ENCODE data around the gene ARFIP2.

Gene ARFIP2

DNA sequence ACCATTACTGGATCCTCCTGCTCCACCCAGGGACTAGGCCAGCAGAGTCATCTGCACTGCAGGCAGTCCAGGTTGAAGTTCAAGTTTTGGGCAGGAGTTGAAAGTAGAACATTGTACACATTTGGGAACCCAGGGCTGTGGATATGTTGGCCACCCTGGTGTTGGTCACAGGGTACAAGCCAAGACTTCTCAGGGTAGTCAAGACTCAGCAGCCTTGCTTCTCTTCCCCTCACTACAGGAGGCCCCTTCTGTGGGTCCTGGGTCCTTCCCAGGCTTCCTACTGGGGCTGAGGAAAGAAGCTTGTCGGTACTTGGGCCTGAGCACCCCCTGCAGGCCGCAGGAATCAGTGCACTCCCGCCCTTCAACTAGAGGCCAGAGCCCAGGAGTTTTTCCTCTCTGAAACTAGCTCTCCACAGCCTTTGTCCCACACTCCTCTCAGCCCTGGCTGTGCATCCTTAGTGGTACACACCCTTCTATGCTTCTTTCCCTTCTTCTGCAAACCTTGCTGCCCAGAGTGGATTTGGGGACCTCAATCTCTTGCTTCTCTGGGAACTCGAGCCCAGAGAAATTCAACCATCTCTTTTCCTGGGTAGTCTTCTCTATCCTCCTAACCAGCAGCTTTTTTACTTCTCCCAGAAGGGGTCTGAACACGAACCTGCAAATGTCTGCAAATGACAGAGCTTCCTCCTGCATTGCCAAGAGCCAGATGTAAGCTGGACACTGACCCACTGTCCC, 37.7 kb downstream of the ARFIP2 start:
- DNase-seq (ENCODE audit: low read depth in 2 of 2), result peak in 1 of 2 donors; percentile 13

DNA sequence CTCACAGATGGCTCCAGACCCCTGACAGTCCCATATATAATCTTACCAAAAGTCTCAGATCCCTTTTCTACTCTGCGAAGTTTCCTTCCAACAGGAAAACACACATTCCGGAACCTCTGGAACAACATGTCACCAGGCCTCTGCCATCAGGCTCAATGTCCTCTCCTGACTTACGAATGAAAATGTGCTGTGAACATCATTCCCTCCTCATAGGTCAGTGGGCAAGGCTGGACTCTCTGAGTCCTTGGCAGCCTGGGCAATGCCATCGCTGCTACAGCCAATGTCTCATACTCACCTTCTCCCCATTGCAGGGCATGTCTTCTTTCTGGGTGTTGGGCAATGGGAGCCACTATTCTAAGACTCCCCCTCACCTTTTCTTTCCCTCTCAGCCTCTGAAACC, 38.7 kb downstream of the ARFIP2 start:
- no peak for DNase-seq (ENCODE audit: low read depth in 2 of 2)

DNA sequence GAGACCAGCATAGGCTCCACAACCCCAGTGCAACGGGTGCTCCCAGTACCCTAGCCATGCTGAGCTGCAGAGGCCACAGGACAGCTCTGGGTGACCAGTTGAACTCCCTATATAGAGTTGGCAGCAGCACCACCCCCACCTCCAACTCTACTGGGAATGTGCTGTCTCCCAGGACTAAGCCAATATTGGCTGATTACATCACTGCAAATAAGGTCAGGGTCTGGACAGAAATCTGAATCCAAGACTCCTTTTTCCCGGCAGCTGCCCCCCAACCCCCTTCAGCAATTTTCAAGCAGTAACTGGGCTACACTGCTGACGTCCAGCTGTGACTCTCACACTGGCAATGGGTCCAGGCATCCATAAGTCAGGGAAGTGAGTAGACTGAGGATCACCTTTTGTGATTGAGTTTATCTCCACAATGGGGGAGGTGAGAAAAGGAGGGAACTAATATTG, 40.2 kb downstream of the ARFIP2 start, which contains the start of gene HPX:
Gene HPX (minus strand): TSS at position 82 of the 453 bp plus-strand sequence. CDS start 24 bp downstream, at position 58.
- DNase-seq (ENCODE audit: low read depth in 2 of 2), result no peak

DNA sequence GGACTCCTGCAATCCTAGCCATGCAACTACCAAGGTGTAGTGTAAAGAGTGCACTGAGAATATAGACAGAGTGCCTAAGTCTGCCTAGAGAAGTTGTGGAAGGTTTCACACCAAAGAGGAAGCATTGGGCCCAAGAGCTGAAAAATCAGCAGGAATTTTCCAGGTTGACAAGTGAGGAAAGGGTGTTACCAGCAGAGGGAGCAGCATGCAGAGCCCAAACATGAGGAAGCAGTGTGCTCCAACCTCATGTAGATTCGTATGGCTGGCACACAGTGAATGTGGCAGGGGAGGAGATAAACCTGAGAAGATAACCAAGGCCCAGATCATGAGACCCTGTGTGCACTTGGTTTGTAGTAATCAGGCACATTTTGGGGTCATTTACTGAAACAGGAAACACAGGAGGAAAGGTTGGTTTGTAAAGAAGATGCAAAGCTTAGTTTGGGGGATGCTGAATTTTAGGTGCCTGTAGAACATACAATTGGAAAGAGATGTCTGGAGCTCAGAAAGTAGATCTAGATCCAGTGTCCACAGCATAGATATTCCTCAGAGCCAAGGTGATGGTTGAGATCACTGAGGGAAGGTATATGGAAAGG, 42.1 kb downstream of the ARFIP2 start:
- DNase-seq (ENCODE audit: low read depth in 2 of 2), result no peak

DNA sequence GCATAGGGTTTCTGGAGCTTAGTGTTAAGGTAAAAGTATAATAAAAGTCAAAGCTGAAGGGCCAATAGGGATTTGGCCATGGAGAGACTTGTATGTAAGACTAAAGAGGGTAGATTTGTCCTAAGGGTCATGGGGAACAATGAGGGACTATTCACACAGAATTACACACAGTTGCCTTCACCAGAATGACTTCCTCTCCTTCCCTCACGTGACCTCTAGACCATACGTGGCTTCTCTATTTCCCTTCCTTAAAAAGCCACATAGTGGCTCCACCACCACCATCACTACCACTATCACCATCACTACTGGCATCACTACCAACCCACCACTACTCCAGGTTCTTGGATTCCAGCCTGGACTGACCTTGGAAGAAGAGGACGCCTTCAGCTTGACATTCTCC, 43.1 kb downstream of the ARFIP2 start:
- DNase-seq (ENCODE audit: low read depth in 2 of 2), result no peak

DNA sequence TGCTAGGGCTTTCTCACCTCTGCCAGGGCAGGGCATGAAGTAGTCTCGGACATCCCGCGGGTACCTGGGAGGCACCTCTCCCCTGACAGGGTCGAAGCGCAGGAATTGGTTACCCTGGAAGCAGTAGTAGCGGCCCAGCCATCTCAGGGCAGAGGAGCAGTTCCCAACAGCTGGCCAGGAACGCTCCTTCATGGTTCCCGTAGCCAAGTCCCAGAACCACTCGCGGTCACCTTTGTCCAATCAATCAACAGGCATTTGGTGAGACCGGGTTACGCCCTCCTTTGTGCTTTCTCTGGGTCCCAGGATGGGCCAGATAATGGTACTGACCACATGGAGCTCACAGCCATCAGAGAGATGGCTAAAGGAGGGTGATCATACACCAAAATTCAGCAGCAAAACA, 43.7 kb downstream of the ARFIP2 start:
- no peak for DNase-seq (ENCODE audit: low read depth in 2 of 2)

DNA sequence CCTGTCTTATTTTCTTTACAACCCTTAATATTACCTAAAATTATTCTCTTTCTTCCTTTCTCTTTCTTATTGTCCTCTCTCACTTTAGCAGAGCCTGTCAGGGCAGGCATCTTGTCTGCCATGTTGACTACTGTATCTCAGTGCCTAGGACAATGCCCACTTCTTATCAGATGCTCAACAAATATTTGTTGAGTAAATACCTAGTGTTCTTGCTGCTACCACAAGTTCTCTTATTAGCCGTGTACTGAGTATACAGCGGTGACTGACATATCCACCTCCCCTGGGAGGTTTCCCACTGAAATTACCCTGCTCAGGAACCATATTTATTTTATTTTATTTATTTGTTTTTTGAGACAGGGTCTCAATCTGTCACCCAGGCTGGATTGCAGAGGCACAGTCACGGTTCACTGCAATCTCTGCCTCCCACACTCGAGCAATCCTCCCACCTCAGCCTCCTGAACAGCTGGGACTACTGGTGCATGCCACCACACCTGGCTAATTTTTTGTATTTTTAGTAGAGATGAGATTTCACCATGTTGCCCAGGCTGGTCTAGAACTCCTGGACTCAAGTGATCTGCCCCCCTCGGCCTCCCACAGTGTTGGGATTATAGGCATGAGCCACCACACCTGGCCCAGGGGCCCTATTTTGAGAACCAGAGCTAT, 47.0 kb downstream of the ARFIP2 start:
- no peak for DNase-seq (ENCODE audit: low read depth in 2 of 2)

DNA sequence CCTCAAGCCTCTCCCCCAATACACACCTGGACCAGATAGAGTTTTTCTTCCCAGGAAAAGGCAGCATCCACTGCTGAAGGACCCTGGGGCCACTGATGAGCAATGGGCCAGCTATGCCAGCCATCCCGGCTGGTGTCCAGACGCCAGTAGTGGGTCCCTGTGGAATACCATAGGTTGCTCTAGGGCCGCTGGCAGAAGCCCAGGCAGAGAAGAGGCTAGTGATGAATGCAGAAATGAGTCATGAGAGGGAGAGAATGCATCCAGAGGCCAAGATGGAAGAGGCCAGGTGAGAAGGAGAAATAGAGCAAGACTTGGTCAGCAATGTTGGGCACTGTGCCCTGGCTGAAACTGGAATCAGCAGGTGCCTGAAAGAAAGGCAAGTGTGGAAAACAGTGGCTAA, 49.3 kb downstream of the ARFIP2 start:
- DNase-seq (ENCODE audit: low read depth in 2 of 2), result no peak

DNA sequence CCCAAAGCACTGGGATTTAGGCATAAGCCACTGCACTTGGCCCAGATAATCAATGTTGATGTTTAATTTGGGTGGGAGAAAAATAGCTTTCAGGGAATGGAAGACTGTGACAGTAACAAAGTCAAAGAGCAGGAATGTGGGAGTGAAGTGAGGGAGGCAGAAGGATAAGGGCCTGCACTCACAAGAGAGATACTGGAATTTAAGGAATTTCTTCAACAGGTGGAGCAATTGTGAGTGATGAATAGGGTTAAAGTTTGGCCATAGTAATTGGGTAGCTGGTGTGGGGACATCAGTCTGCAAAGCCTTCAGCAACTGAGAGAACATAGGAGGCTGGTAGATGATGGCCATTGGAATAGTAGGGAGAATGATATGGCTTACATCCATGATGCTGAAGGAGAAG, 53.6 kb downstream of the ARFIP2 start:
- no peak for DNase-seq (ENCODE audit: low read depth in 2 of 2)

All from stimulated activated CD4-positive, alpha-beta T cell treated with anti-CD3 and anti-CD28 coated beads, Interleukin-1b, Interleukin-23, amount 100 ng/mL, for 1 hour (primary cell).